Endothelial cell of umbilical vein (primary cell): ENCODE data around the gene HOXC5.

ENCODE experiments used
- EZH2 ChIP-seq: IDR thresholded peaks from 2 replicates; pipeline ENCODE4 v1.6.1; 2012; ENCODE audit warnings: borderline replicate concordance, low read depth, mild to moderate bottlenecking, moderate library complexity, low read length, inconsistent platforms; ENCODE audit not compliant: severe bottlenecking
- POLR2A ChIP-seq: IDR thresholded peaks from 2 replicates; pipeline ENCODE4 v1.6.1; 2012; ENCODE audit warnings: low read depth, mild to moderate bottlenecking, control low read depth, low read length
- POLR2AphosphoS5 ChIP-seq: IDR thresholded peaks from 2 replicates; pipeline ENCODE4 v1.6.1; 2012; ENCODE audit warnings: low read depth, mild to moderate bottlenecking, control low read depth, low read length, moderate library complexity; ENCODE audit not compliant: insufficient read depth
- TF ChIP-seq, protein P1 (sequence below), 2 donors: IDR thresholded peaks; 1 replicate in 1 of 2; 2 replicates in 1 of 2; pipeline ENCODE4 v1.5.1; 2011; ENCODE audit warnings: low read length in 2 of 2, mild to moderate bottlenecking in 2 of 2, moderate library complexity in 2 of 2, control low read depth in 1 of 2, inconsistent platforms in 1 of 2, low read depth in 1 of 2; ENCODE audit not compliant: insufficient read depth in 1 of 2; ENCODE audit errors: extremely low read depth in 1 of 2

GRCh38 chr12:53998110-53998899 lies 34.5 kb upstream of the HOXC5 start:
- TF ChIP-seq EZH2 (no peak), POLR2A (no peak), POLR2AphosphoS5 (no peak)
- TF ChIP-seq, protein P1, sequence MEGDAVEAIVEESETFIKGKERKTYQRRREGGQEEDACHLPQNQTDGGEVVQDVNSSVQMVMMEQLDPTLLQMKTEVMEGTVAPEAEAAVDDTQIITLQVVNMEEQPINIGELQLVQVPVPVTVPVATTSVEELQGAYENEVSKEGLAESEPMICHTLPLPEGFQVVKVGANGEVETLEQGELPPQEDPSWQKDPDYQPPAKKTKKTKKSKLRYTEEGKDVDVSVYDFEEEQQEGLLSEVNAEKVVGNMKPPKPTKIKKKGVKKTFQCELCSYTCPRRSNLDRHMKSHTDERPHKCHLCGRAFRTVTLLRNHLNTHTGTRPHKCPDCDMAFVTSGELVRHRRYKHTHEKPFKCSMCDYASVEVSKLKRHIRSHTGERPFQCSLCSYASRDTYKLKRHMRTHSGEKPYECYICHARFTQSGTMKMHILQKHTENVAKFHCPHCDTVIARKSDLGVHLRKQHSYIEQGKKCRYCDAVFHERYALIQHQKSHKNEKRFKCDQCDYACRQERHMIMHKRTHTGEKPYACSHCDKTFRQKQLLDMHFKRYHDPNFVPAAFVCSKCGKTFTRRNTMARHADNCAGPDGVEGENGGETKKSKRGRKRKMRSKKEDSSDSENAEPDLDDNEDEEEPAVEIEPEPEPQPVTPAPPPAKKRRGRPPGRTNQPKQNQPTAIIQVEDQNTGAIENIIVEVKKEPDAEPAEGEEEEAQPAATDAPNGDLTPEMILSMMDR (IDR thresholded peaks at IDR 0.05; ENCODE audit: extremely low read depth in 1 of 2, insufficient read depth in 1 of 2, low read depth in 1 of 2, low read length in 2 of 2): no peak
